ENCODE results near the gene PPP3CA. TPM values are rescaled to one million over a fixed set of nuclear protein-coding genes. Genes with fewer than 3 reads are reported as not detected.
"Not testable (repeated sequence)": the region's sequence is repeated elsewhere in the genome, so short reads cannot be mapped to it uniquely, and the experiment has no call there.

PPP3CA gene
- total RNA-seq, 1 donor = 26.7 TPM

GRCh38 chr4:101025755-101026154 lies 321.6 kb downstream of the PPP3CA start:
- DNase-seq (ENCODE audit: low read depth in 2 of 3, low spot score in 2 of 3) = no peak

- no peak for DNase-seq (ENCODE audit: low read depth in 2 of 3, low spot score in 2 of 3)
Measured at GRCh38 chr4:101022151-101023024, 324.9 kb downstream of the PPP3CA start.

- peak in 2 of 3 donors; percentile 37 to 50 for DNase-seq (ENCODE audit: low read depth in 2 of 3, low spot score in 2 of 3)
Measured at GRCh38 chr4:101020956-101021355, 326.4 kb downstream of the PPP3CA start.

GRCh38 chr4:101019941-101020401 lies 327.4 kb downstream of the PPP3CA start:
- DNase-seq (ENCODE audit: low read depth in 2 of 3, low spot score in 2 of 3) = peak in 2 of 3 donors; percentile 46 to 67

GRCh38 chr4:101019313-101019712 lies 328.0 kb downstream of the PPP3CA start:
- no peak for DNase-seq (ENCODE audit: low read depth in 2 of 3, low spot score in 2 of 3)

GRCh38 chr4:101018836-101019235 lies 328.5 kb downstream of the PPP3CA start:
- peak in 1 of 3 donors; percentile 68 for DNase-seq (ENCODE audit: low read depth in 2 of 3, low spot score in 2 of 3)

GRCh38 chr4:101014417-101014816 lies 332.9 kb downstream of the PPP3CA start:
- no peak for DNase-seq (ENCODE audit: low read depth in 2 of 3, low spot score in 2 of 3)

- DNase-seq (ENCODE audit: low read depth in 2 of 3, low spot score in 2 of 3) = no peak
Measured at GRCh38 chr4:101010987-101011386, 336.3 kb downstream of the PPP3CA start.

- DNase-seq (ENCODE audit: low read depth in 2 of 3, low spot score in 2 of 3) = no peak
Measured at GRCh38 chr4:101009471-101009870, 337.9 kb downstream of the PPP3CA start.

- no peak for DNase-seq (ENCODE audit: low read depth in 2 of 3, low spot score in 2 of 3)
Measured at GRCh38 chr4:101008503-101008902, 338.8 kb downstream of the PPP3CA start.

- DNase-seq (ENCODE audit: low read depth in 2 of 3, low spot score in 2 of 3) = no peak
Measured at GRCh38 chr4:101005659-101006058, 341.7 kb downstream of the PPP3CA start.

GRCh38 chr4:101000496-101000895 lies 346.8 kb downstream of the PPP3CA start:
- no peak for DNase-seq (ENCODE audit: low read depth in 2 of 3, low spot score in 2 of 3)

GRCh38 chr4:100995671-100996070 lies 351.7 kb downstream of the PPP3CA start:
- no peak for DNase-seq (ENCODE audit: low read depth in 2 of 3, low spot score in 2 of 3)

- DNase-seq (ENCODE audit: low read depth in 2 of 3, low spot score in 2 of 3) = not testable (repeated sequence)
Measured at GRCh38 chr4:100995002-100995401, 352.3 kb downstream of the PPP3CA start.

GRCh38 chr4:100991332-100992069 lies 355.8 kb downstream of the PPP3CA start:
- not testable (repeated sequence) for DNase-seq (ENCODE audit: low read depth in 2 of 3, low spot score in 2 of 3)

GRCh38 chr4:100989401-100989800 lies 357.9 kb downstream of the PPP3CA start:
- no peak for DNase-seq (ENCODE audit: low read depth in 2 of 3, low spot score in 2 of 3)

- DNase-seq (ENCODE audit: low read depth in 2 of 3, low spot score in 2 of 3) = no peak
Measured at GRCh38 chr4:100988876-100989275, 358.4 kb downstream of the PPP3CA start.

- no peak for DNase-seq (ENCODE audit: low read depth in 2 of 3, low spot score in 2 of 3)
Measured at GRCh38 chr4:100986360-100986868, 360.9 kb downstream of the PPP3CA start.

- no peak for DNase-seq (ENCODE audit: low read depth in 2 of 3, low spot score in 2 of 3)
Measured at GRCh38 chr4:100985576-100985975, 361.8 kb downstream of the PPP3CA start.

- DNase-seq (ENCODE audit: low read depth in 2 of 3, low spot score in 2 of 3) = no peak
Measured at GRCh38 chr4:100984901-100985300, 362.4 kb downstream of the PPP3CA start.

- DNase-seq (ENCODE audit: low read depth in 2 of 3, low spot score in 2 of 3) = no peak
Measured at GRCh38 chr4:100983426-100983825, 363.9 kb downstream of the PPP3CA start.
